Measurements from ENCODE around the gene KCNV2.

DNA sequence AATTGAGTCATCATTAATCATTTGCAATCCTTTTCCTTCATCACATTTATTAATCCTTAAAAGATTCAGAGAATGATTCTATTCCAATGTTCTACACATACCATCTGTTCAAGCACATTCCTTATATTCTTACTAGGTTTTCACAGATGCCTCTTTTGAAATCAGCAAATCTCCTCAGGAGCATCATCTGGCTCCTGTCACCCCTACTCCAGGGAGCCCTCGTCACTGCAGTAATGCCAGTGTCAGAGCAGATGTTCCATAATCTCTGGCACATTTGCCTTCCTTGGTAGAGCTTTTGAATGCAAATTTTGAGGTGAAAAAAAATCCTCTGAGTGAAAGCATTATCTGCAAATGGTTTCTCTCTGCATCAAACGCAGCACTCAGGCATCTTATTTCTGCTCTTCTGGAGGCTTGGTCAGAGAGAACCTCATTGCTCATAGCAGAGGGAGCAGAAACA, 7.6 kb upstream of the KCNV2 start:
- no peak for TF ChIP-seq EP300 (IDR thresholded peaks at IDR 0.05)
- TF ChIP-seq, protein P1, sequence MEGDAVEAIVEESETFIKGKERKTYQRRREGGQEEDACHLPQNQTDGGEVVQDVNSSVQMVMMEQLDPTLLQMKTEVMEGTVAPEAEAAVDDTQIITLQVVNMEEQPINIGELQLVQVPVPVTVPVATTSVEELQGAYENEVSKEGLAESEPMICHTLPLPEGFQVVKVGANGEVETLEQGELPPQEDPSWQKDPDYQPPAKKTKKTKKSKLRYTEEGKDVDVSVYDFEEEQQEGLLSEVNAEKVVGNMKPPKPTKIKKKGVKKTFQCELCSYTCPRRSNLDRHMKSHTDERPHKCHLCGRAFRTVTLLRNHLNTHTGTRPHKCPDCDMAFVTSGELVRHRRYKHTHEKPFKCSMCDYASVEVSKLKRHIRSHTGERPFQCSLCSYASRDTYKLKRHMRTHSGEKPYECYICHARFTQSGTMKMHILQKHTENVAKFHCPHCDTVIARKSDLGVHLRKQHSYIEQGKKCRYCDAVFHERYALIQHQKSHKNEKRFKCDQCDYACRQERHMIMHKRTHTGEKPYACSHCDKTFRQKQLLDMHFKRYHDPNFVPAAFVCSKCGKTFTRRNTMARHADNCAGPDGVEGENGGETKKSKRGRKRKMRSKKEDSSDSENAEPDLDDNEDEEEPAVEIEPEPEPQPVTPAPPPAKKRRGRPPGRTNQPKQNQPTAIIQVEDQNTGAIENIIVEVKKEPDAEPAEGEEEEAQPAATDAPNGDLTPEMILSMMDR (IDR thresholded peaks at IDR 0.05) = no peak

Measured in upper lobe of left lung (tissue), 4 donors.